ENCODE data around the gene RNF213.

Gene RNF213

DNA sequence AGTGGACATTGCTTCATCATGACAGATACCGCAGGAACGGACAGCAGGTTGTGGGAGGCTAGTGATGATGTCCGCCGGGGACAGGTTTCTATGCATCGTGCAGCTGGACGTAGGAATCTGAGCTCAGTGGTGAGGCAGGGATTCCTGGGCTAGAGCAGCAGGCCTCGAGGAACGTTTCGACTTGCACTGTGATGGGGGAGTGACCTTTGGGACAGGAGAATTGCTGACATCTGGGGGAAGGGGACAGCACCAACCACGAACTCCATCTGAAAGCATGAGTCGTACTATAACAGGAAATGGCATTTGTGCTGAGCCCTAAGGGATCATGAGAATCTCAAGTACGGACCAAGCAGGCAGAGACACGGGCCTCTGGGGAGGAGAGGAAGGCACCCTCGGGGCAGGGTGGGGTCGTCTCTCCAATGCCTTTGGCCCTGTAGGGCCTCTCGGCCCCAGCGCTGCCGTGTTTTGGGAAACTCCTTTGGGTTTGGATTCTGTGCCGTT, 88.5 kb downstream of the RNF213 start:
- no peak for DNase-seq (ENCODE audit: low read depth in 3 of 3)

DNA sequence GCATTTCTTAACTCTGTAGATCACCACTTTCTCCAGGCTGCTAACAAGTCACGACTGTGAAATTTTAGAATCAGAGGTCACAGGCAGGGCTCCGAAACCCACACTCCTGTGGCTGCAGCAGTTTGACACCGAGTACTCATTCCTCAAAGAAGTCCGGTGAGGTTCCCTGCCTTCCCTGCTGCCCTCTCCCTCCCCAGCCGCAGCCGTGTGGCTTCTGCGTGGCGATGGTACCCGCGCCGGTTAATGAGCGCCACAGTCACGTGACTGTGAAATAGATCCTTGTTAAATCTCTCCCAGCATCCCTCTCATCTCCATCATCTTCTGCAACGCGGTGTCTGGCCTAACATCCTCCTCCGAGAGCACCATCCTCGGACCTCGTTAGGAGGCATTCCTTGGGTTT, 89.1 kb downstream of the RNF213 start:
- no peak for DNase-seq (ENCODE audit: low read depth in 3 of 3)

DNA sequence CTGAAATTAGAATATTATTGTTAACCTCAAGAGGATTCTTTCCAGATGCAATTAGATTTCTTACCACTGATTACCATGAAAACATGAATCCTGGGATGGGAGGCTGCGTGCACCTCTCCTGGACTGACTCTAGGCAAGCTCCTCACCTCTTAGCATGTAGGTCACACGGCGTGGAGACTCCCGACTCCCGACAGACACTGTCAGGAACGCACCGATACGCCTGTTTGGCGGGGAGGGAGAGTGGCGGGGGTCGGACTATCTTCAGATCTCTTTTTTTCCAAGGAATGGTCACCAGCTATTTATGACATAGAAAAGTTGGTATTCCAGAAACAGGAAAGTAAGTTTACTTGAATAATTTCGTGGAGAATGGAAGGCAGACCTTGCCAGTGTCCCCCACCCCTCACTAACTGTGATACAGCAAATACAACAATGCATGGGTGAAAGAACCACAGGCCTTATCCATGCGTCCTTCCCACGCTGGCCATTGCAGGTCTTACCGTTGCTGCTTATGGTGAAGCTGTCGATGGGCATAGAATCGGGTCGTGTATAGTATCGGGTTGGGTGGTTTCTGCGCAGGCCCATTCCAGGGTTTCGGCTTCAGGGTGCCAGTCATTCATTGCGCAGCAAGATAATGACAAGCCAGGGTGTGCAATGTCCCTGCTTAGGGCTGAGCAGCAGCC, 91.7 kb downstream of the RNF213 start:
- DNase-seq (ENCODE audit: low read depth in 3 of 3): no peak

DNA sequence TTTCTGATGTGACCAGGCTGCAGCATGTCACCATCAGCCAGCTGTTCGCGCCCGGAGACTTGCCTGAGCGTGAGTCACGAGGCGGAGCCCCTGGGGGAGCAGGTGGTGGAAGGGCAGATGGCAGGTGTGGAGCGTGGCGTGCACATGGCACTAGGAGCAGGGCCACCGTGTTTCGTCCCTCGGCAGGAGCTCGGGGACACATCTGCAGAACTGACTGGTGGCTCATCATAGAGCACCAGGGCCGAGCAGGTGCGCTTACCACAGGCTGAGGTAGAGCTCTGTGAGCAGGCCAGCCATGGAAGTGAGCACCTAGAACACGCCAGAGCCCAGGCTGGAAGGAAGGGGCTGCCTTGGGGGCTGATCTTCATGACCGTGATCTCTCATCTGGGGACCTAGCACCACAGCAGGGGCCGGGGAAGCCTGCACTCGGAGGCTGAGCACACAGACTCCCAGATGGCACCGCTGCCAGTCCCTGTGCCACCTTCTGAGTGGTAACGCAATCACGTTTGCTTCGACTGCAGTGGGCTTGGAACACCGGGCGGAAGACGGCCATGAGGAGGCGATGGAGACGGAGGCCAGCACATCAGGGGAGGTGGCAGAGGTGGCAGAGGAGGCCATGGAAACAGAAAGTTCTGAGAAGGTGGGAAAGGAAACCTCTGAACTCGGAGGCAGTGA, 92.5 kb downstream of the RNF213 start:
- no peak for DNase-seq (ENCODE audit: low read depth in 3 of 3)

DNA sequence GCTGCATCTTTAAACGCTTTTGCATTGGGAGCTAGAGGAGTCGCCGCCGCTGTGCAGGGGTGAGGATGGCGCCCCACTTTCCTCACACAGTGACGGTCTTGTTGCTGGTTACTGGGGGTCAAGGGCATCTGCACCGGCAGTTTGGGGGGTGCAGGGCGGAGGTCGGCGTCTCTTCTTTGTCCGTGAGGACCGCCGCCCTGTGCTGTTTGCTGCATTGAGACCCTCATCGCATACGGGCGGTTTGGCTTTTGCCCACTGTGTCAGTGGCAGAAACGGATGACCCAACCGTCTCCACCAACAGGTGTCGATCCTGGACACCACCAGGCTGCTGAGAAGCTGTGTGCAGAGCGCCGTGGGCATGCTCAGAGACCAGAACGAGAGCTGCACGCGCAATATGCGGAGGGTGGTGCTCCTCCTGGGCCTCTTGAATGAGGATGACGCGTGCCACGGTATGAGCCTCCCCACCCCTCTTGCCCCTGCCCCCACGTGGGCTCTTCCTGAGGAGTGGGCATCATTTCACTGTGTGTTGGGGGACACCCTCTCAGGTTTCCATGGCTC, 93.1 kb downstream of the RNF213 start:
- no peak for DNase-seq (ENCODE audit: low read depth in 3 of 3)

DNA sequence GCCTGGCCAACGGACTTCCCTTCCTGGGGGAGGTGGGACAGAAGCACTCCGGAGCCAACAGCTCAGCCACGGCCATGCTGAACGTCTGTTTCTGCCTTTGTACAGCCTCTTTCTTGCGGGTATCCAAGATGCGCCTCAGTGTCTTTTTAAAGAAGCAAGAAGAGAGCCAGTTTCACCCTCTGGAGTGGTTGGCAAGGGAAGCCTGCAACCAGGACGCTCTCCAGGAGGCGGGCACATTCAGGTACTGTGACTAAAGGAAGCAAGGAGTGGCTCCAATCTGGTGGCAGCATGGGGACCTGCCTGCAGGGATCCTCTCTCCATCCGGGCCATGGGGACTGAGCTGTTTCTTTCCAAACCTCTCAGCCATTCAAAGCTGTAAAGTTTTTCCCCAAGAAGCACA, 93.7 kb downstream of the RNF213 start:
- DNase-seq (ENCODE audit: low read depth in 3 of 3): no peak

DNA sequence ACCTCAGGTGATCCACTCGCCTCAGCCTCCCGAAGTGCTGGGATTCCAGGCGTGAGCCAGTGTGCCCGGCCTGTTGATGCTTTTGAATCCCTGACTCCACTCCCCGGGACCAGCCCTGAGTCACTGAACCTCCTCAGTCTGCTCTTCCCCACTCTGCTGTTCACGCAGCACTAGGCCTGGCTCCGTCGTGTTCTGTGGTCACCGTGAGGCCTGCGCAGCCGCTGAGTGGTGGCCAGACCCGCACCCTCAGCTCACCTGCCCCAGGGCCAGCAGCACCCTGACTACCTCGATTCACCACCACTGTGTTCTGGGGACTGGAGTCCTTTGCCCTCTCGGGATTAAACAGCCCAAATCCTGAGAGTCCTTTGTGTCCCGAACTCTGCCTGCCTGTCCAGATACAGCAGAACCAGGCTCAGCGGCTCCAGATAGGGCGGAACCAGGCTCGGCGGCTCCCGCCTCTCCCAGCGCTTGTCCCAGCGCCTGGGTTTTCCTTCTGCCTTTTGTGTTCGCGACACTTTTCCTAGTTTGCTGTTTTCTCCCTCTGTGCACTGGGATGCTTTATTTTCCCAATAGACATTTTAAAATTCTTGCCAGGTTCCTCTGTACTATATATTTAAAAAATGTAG, 95.7 kb downstream of the RNF213 start:
- DNase-seq (ENCODE audit: low read depth in 3 of 3): no peak

DNA sequence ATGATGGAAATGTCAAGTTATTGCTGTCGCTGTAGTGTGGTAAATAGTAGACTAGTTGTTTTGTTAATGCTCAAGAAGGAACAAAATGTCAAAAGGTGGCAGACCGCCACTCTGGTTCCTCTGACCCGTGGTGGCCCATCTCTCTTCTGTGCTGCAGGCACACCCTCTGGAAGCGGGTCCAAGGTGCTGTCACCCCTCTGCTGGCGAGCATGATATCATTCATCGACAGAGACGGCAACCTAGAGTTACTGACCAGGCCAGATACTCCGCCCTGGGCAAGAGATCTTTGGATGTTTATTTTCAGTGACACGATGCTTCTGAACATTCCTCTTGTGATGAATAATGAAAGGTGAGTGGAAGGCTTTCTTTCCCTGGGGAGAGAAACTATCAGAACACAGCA, 97.5 kb downstream of the RNF213 start:
- DNase-seq (ENCODE audit: low read depth in 3 of 3): no peak

DNA sequence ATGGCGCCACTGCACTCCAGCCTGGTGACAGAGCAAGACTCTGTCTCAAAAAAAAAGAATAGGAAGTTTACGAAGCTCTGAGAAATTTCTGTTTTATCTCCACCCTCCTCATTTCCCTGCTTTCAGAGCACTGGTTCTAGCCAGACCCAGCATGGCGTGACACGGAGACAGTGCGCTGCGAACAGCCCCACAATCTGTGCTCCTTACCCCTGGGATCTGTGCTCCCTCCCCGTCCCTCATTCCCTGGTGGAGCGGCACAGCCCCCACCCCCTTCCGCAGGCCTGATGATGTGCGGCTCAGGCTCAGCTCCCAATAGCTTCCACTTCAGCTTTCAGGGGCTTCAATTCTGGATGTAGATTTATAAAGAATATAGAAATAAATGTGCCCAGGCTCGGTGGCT, 98.2 kb downstream of the RNF213 start:
- DNase-seq (ENCODE audit: low read depth in 3 of 3): no peak

DNA sequence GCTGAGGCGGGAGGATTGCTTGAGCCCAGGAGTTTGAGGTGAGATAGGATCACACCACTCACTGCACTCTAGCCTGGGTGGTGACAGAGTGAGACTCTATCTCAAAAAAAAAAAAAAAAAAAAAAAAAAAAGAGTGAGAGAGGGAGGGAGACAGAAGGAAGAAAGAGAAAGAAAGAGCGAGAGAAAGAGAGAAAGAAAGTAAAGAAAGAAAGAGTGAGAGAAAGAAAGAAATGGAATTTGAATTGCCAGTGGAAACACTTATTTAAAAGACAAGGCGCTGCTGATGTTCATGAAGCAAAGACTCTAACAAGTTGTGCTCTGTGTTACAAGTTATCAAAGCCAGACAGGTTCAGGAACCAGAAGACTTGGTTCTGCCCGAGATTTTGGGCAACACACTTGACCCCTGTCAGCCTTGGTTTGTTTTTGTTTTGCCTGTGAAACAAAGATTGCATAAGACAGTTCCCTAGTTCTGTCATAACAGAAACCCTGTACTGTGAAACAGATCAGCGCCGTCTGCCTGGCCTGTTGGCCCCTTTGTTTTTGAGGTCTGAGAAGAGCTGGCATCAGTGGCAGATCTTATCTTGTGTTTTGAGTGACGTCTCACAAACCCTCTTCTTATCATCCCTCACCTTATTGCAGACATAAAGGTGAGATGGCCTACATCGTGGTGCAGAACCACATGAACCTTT, 98.9 kb downstream of the RNF213 start:
- DNase-seq (ENCODE audit: low read depth in 3 of 3): no peak

DNA sequence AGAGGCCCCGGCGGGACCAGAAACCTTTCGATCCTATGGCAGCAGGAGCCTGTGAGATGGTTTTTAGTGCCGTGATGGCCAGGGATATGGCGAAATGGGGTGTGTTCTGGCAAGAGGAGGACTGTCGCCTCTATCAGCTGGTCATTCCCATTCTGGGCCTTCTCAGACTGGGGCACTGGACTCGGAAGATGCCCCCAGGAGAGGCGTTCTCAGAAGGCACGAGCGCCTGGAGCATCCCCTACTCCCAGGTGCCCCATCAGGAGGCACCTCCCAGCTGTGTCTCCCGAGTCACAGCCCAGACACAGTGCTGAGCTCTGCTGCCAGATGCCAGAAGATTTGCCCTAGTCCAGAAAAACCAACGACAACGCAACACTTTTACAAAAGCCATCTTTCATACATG, 99.7 kb downstream of the RNF213 start:
- DNase-seq (ENCODE audit: low read depth in 3 of 3): no peak

DNA sequence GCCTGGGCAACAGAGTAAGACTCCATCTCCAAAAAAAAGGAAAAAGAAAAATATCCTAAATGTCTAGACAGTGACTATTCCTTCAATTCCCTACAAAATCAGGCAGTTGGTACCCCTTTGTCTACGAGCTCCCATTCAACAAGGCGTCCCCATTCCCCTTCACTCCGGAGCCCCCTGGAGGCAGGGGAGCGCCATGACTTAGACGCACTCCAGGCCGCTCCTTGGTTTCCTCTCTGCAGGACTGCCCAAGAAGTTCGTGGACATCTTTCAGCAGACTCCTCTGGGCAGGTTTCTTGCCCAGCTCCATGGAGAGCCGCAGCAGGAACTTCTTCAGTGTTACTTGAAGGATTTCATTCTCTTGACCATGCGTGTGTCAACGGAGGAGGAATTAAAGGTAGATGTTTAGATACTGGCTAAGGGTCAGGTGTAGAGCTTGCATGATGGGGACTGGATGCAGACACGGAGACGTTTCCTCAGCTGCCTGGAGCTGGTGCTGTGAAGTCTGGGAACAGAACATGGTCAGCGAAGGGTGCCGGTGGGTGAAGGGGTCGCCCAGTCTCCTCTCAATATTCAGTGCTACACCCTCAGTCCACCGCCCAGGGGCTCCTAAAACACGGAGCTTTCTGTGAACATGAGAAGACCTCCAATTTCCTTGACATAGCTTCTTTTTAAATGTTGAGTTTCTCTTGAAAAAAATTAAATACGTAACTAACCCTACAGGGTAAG, 101.0 kb downstream of the RNF213 start:
- no peak for DNase-seq (ENCODE audit: low read depth in 3 of 3)

DNA sequence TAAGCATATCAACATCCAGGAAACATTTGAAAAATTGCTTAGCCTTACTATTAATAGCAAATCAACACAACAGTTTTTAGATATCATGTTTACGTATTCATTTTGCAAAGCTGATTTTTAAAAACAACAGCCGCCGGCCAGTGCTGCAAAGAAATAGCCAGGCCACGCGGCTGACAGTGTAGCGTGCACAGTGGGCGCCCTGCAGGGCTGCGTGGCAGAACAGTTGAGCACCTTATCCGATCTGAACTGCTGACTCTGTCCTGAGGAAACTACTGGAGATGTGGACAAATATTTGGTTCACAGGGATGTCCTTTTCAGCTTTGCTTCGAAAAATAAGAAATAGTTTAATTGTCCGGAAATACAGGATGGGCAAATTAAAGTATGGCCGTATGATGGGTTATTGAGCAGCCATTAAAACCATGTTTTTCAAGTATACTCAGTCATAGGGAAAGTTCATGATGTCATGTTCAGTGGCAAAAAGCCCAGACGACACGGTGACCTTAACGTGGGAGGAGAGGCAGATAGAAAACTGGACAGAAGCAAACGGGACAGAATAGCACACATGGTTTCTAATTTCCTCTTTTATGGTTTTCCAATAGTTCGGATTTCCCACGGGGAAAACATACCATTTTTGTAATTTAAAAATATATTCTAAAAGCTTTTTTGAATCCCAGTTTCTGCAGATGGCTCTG, 101.9 kb downstream of the RNF213 start:
- no peak for DNase-seq (ENCODE audit: low read depth in 3 of 3)

DNA sequence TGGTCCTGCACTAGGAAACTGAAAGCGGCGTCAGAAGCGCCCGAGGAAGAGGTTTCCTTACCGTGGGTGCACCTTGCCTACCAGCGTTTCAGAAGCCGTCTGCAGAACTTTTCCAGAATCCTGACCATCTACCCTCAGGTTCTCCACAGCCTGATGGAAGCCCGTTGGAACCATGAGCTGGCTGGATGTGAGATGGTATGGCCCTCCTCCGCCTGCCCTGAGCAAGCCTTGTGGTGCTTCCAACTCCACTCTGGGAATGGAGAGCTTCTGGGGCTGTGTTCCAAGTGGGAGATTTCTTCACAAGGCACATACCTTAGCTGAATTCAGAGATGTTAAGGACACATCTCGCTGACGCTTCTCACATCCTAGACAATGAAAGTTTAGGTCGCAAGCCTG, 102.5 kb downstream of the RNF213 start:
- DNase-seq (ENCODE audit: low read depth in 3 of 3): no peak

DNA sequence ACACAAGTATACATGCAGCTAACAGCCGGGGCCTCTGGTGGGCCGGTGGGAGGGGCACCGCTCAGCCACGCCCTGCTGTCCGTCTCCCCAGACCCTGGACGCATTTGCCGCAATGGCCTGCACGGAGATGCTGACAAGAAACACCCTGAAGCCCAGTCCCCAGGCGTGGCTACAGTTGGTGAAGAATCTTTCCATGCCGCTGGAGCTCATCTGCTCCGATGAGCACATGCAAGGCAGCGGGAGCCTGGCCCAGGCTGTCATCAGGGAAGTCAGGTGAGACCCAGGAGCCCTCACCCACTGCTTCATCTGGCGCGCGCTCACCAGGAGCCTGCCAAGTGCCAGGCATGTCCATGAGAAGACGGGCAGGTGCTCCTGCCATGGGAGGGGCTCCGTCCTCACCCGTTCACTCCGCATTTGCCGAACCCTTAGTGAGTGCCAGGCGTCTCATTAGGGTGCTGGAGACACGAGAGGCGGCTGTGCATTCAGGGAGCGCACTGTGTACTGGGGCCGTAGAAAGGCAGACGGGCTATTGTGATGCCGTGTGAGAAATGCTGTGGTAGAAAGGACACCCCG, 103.0 kb downstream of the RNF213 start:
- DNase-seq (ENCODE audit: low read depth in 3 of 3): no peak

DNA sequence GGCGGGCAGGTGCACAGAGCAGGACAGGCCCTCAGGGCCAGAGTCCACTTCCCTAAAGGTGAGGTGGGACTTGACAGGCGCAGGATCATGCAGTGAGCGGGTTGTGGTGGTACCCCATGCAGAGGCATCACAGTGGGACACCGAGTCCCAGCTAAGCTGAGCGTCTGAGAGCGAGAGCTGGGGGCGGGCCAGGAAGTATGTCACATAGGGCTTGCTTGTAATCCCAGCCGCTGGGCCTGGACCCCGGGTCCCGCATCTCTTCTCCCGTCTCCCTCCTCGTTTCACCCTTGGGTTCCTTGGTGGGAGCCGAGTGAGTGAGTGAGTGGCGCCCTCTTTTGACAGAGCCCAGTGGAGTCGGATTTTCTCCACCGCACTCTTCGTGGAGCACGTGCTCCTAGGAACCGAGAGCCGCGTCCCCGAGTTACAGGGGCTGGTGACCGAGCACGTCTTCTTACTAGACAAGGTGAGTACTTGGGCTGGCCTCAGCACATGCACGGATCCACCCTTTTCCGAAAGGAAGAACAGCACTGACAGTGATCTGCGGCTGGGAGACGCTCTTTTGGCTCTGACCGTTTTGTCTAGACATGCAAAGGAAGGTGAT, 103.5 kb downstream of the RNF213 start:
- DNase-seq (ENCODE audit: low read depth in 3 of 3): no peak

DNA sequence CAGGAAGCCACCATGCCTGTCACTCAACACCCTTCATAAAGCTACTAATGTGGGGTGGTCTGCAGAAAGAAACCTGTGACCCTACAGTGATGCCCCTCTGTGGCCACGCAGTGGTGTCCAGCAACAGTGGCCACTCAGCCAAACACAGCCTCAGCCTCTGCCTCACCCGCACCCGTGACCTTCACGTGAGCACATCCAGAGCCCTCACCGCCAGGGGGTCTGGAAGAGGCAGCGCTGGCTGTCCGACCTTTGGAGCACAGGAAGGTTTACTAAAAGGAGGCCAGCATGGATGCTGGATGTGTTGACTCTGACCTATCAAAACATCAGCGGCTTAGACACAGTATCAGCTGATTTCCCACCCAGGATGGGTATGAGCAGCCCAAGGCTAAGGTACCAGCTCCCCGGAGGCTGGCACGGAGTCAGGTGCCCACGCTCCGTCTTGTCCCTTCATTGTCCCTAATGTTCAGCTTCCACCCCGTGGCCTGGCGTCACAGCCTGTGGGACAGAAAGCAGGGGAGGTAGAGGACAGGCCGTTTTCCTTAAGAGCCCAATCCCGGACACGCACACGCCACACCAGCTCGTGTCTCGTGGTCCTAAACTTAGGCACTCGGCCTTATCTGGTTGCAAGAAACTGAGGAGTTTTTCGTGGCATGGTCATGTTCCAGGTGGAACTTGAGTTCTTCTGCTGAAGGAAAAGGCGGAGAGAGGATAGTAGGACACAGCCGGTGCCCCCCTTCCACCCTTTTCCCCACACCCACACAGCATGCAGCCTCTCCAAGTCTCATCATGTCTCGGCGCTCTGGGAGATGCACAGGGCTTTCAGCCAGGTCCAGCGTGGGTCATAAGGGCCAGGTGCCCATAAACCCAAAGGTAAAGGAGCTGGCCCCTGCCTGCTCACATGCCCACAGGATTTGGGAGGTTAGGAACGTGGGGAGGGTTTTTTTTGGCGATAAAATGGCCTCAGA, 104.6 kb downstream of the RNF213 start:
- DNase-seq (ENCODE audit: low read depth in 3 of 3): no peak

DNA sequence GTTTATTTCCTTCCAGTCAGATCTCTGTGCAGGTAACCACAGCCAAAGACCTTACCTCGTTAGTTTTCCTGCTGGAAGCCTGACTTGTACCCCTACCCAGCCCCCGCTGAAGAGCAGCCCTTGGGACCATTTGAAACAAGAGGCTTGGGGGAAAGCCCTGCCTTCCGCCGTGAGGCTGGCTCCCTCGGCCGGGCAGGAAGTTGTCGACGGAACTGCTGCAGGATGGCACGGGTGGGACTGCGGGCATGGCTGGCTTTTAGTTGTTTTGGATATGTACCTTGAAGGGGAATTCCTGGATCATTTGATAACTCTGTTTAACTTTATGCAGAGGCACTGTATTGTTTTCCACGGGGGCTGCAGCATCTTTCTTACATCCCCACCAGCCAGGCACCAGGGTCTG, 105.3 kb downstream of the RNF213 start:
- no peak for DNase-seq (ENCODE audit: low read depth in 3 of 3)

DNA sequence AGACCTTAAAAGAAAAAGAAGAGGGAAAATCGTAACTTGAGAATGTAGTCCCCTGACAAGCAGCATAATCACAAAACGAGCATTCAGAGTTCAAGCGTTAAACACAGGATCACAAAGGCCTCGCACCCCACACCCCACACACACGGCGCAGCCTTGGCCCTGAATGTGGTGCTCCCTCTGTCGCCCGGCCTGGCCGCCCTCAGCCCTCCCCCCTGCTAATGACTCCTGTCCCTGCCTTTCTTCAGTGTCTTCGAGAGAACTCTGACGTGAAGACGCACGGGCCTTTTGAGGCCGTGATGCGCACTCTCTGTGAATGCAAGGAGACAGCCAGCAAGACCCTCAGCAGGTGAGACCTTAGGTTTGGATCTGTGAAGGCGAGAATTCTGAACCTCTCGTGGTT, 106.9 kb downstream of the RNF213 start:
- DNase-seq (ENCODE audit: low read depth in 3 of 3): no peak
